DND-41 (cell line): ENCODE results near the gene PPP1R13L.

Experiments
- ATAC-seq: fragments of 200-7000 bp; cut with Tn5 transposase; 3 replicates; pipeline ENCODE4 v1.9.1; 2021; ENCODE audit warnings: low read depth; ENCODE audit not compliant: insufficient read depth
- DNase-seq: peaks from one replicate; pipeline ENCODE4 v3.0.0-alpha.2; 2020
- H2AFZ ChIP-seq: 2 replicates; pipeline ENCODE4 v1.6.0; 2012; ENCODE audit warnings: low read depth, low read length
- H3K27ac ChIP-seq: 2 replicates; pipeline ENCODE4 v1.5.1; 2012; ENCODE audit warnings: low read length, inconsistent platforms
- H3K27me3 ChIP-seq: fragments of 200-600 bp; sonication (generic); 2 replicates; pipeline ENCODE4 v1.6.0; 2012; ENCODE audit warnings: low read length, mild to moderate bottlenecking, inconsistent platforms; ENCODE audit not compliant: insufficient read depth, poor library complexity
- H3K36me3 ChIP-seq: 2 replicates; pipeline ENCODE4 v1.5.1; 2012; ENCODE audit warnings: low read length, inconsistent platforms; ENCODE audit not compliant: insufficient read depth
- H3K4me1 ChIP-seq: 2 replicates; pipeline ENCODE4 v1.5.1; 2012; ENCODE audit warnings: mild to moderate bottlenecking, low read length; ENCODE audit not compliant: insufficient read depth
- H3K4me2 ChIP-seq: 2 replicates; pipeline ENCODE4 v1.6.0; 2012; ENCODE audit warnings: mild to moderate bottlenecking, moderate library complexity, low read length, inconsistent platforms; ENCODE audit not compliant: insufficient read depth
- H3K4me3 ChIP-seq, 2 experiments: fragments of 200-600 bp in 1 of 2; shearing (Covaris generic) in 1 of 2; 2 replicates each; pipeline ENCODE4 v1.5.1; 2012 to 2016; ENCODE audit warnings: inconsistent platforms in 2 of 2, low read length in 2 of 2, mild to moderate bottlenecking in 2 of 2, low read depth in 1 of 2, moderate library complexity in 1 of 2
- H3K79me2 ChIP-seq: 2 replicates; pipeline ENCODE4 v1.6.0; 2012; ENCODE audit warnings: low read length, inconsistent platforms; ENCODE audit not compliant: insufficient read depth
- H3K9ac ChIP-seq: 2 replicates; pipeline ENCODE4 v1.6.0; 2012; ENCODE audit warnings: low read depth, mild to moderate bottlenecking, inconsistent platforms, low read length, moderate library complexity
- H3K9me3 ChIP-seq: 2 replicates; pipeline ENCODE4 v1.5.1; 2012; ENCODE audit warnings: low read length, moderate library complexity, mild to moderate bottlenecking, inconsistent platforms; ENCODE audit not compliant: insufficient read depth, severe bottlenecking
- H4K20me1 ChIP-seq: 2 replicates; pipeline ENCODE4 v1.6.0; 2012; ENCODE audit warnings: low read length; ENCODE audit not compliant: insufficient read depth
- EZH2 ChIP-seq: IDR thresholded peaks from 3 replicates; pipeline ENCODE4 v1.6.1; 2012; ENCODE audit warnings: borderline replicate concordance, low read depth, mild to moderate bottlenecking, moderate library complexity, low read length, inconsistent platforms; ENCODE audit not compliant: severe bottlenecking
- TF ChIP-seq, protein P1 (sequence below): IDR thresholded peaks from 2 replicates; pipeline ENCODE4 v1.5.1; 2012; ENCODE audit warnings: borderline replicate concordance, low read length, moderate library complexity, mild to moderate bottlenecking; ENCODE audit not compliant: poor library complexity, severe bottlenecking; ENCODE audit errors: extremely low read depth

The PPP1R13L gene

DNA sequence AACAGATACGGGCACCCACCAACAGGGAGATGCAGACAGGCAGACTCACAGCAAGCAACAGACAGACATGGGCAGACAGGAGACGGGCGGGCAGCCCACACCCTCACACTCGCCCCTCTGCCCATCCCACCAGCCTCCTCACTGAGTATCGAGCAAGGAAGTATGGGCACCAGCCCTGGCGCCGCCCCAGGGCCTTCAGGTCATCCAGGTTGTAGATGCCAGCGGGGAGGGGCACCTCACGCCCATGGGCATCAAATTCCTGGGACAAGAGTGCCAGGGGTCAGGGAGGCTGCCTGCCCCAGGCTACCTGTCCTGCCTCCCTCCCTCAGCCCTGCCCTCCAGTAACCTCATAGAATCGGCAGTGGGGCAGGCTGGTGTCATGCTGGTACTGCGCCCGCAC is 40.2 kb downstream of the PPP1R13L start:
- H3K9ac ChIP-seq = no peak overlapping the region
- H3K4me2 ChIP-seq = no peak overlapping the region

DNA sequence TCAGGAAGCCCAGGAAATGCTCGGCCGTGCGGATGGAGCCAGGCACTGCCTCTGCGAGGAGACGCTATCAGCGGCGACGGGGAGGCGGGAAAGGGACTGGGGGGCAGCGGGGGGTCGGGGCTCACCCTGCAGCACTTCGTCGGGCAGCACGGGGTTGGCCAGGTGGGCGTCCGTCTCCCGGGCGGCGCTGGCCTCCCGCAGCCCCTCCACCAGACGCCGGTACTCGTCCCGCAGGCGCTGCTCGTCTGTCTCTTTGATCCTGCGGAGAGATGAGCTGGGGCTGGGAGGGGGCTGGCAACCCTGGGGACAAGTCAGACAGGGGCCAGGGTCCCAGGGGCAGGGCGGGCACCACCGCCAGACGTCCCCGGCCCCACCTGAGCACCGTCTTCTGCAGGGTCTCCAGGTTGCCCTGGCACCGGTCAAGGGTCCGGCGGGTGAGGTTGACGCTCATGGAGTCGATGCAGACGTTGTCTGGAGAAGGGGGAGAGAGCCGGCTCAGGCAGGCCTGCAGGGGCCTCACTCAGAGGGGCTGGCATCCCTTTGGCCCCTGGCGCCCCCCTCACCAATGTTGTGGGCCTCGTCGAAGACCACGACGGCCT is 40.9 kb downstream of the PPP1R13L start:
- Histone ChIP-seq H3K4me2 (no peak overlapping the region), H2AFZ (no peak overlapping the region), H3K4me1 (peaks cover 9% of the 10 kb centered on the region), H3K9me3 (no peaks in the 10 kb centered on the region), H3K9ac (no peak overlapping the region), H4K20me1 (peaks cover 9% of the 10 kb centered on the region; the same call in 1 of the 2 replicates), H3K27ac (no peak overlapping the region), H3K27me3 (no peaks in the 10 kb centered on the region), H3K36me3 (peaks cover 60% of the 10 kb centered on the region), H3K79me2 (peaks cover 8% of the 10 kb centered on the region; the same call in 1 of the 2 replicates), H3K4me3 (no peak overlapping the region)
- no peak for TF ChIP-seq EZH2
- TF ChIP-seq, protein P1, sequence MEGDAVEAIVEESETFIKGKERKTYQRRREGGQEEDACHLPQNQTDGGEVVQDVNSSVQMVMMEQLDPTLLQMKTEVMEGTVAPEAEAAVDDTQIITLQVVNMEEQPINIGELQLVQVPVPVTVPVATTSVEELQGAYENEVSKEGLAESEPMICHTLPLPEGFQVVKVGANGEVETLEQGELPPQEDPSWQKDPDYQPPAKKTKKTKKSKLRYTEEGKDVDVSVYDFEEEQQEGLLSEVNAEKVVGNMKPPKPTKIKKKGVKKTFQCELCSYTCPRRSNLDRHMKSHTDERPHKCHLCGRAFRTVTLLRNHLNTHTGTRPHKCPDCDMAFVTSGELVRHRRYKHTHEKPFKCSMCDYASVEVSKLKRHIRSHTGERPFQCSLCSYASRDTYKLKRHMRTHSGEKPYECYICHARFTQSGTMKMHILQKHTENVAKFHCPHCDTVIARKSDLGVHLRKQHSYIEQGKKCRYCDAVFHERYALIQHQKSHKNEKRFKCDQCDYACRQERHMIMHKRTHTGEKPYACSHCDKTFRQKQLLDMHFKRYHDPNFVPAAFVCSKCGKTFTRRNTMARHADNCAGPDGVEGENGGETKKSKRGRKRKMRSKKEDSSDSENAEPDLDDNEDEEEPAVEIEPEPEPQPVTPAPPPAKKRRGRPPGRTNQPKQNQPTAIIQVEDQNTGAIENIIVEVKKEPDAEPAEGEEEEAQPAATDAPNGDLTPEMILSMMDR = no peak
- ATAC-seq (no peak), DNase-seq (no peak)

More for the DNA sequence above, 40.2 kb downstream of the PPP1R13L start:
- no peak for TF ChIP-seq EZH2
- TF ChIP-seq, protein P1 = no peak
- Histone ChIP-seq H2AFZ (no peak overlapping the region), H3K79me2 (peaks cover 12% of the 10 kb centered on the region), H3K4me3 (no peak overlapping the region), H4K20me1 (peaks cover 9% of the 10 kb centered on the region; the same call in 1 of the 2 replicates), H3K36me3 (peaks cover 53% of the 10 kb centered on the region), H3K4me1 (peaks cover 16% of the 10 kb centered on the region), H3K27ac (no peak overlapping the region), H3K9me3 (no peaks in the 10 kb centered on the region), H3K27me3 (no peaks in the 10 kb centered on the region)
- ATAC-seq = no peak
- DNase-seq = no peak

DNA sequence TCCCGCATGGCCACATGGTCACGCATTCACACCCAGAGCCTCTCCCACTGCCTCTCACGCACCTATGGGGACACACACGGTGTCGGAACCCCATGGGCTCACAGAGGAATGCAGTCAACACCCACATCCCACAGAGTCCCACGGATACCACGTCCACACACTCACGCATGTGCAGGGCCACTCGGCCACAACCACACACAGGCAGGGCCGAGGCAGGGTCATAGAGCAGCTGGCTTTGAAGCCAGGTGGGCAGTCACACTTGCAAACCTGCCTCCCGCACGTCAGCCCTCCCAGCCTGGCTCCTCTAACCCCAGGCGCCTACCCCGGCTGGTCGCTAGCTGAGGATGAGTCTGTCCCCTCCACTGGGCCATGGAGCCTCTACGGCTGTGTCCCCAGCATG is 42.6 kb downstream of the PPP1R13L start:
- no peak overlapping the region for H3K9ac ChIP-seq
- no peak overlapping the region for H3K27ac ChIP-seq
- no peak overlapping the region for H2AFZ ChIP-seq
- ATAC-seq (no peak), DNase-seq (no peak)
- TF ChIP-seq, protein P1 = no peak
- TF ChIP-seq EZH2 = no peak
- H3K4me3 ChIP-seq = no peak overlapping the region
- no peaks in the 10 kb centered on the region for H3K9me3 ChIP-seq
- peaks cover 57% of the 10 kb centered on the region for H3K36me3 ChIP-seq
- no peak overlapping the region for H3K4me2 ChIP-seq
- peaks cover 10% of the 10 kb centered on the region; the same call in 1 of the 2 replicates for H4K20me1 ChIP-seq
- H3K79me2 ChIP-seq = no peaks in the 10 kb centered on the region
- H3K4me1 ChIP-seq = no peaks in the 10 kb centered on the region
- H3K27me3 ChIP-seq = no peaks in the 10 kb centered on the region

DNA sequence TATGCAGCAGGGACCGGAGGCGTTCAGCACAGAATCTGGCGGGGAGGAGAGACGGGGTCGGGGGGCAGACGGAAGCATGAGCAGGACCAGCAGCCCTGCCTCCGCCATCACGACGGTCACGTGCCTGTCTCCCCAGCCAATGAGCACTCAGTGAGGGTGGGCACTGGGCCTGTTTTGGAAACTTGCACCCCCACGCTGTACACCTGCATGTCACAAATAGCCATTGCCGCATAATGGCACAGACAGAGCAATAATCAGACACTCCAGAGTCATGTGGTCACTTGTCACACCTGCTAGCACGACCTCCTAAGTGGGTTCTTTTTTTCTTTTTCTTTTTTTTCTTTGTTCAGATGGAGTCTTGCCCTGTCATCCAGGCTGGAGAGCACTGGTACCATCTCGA is 43.3 kb downstream of the PPP1R13L start:
- Histone ChIP-seq H2AFZ (no peak overlapping the region), H3K4me2 (no peak overlapping the region), H3K9ac (no peak overlapping the region), H3K27ac (no peak overlapping the region), H3K4me1 (no peaks in the 10 kb centered on the region), H3K4me3 (no peak overlapping the region), H3K27me3 (no peaks in the 10 kb centered on the region), H3K9me3 (no peaks in the 10 kb centered on the region), H4K20me1 (peaks cover 12% of the 10 kb centered on the region; the same call in 1 of the 2 replicates), H3K36me3 (peaks cover 64% of the 10 kb centered on the region), H3K79me2 (no peaks in the 10 kb centered on the region)
- TF ChIP-seq, protein P1 = no peak
- TF ChIP-seq EZH2 = no peak
- DNase-seq (no peak), ATAC-seq (no peak)
